Mammary epithelial cell (primary cell): Measurements from ENCODE around the gene LAGE3.

Experiments used
- CTCF ChIP-seq, 2 donors: IDR thresholded peaks in 1 of 2; conservative IDR thresholded peaks in 1 of 2; 2 replicates each; pipeline ENCODE4 v1.5.1; 2011 to 2012; ENCODE audit warnings: inconsistent platforms in 2 of 2, low read length in 2 of 2, mild to moderate bottlenecking in 2 of 2, control low read depth in 1 of 2, low read depth in 1 of 2; ENCODE audit not compliant: insufficient read depth in 1 of 2; ENCODE audit errors: extremely low read depth in 1 of 2
- EZH2 ChIP-seq: IDR thresholded peaks from 2 replicates; pipeline ENCODE4 v1.6.1; 2012; ENCODE audit warnings: low read length, inconsistent platforms, borderline replicate concordance

GRCh38 chrX:154502989-154503388 is 23.9 kb upstream of the LAGE3 start:
- TF ChIP-seq CTCF (conservative IDR thresholded peaks at IDR 0.05 in 1 of 2, IDR thresholded peaks at IDR 0.05 in 1 of 2; ENCODE audit: extremely low read depth in 1 of 2, insufficient read depth in 1 of 2, low read depth in 1 of 2, low read length in 2 of 2): no peak
- no peak for TF ChIP-seq EZH2
